ENCODE data around the gene ZC3H12A. TPM values are rescaled to one million over a fixed set of nuclear protein-coding genes. Genes with fewer than 3 reads are reported as not detected.

Gene ZC3H12A
- total and polyA plus RNA-seq, 10 of the 15 experiments (the other 5 are each of a cell fraction or from before 2014, with no cell fraction given), result 0.35 to 30.2 (median 13.8) TPM

DNA sequence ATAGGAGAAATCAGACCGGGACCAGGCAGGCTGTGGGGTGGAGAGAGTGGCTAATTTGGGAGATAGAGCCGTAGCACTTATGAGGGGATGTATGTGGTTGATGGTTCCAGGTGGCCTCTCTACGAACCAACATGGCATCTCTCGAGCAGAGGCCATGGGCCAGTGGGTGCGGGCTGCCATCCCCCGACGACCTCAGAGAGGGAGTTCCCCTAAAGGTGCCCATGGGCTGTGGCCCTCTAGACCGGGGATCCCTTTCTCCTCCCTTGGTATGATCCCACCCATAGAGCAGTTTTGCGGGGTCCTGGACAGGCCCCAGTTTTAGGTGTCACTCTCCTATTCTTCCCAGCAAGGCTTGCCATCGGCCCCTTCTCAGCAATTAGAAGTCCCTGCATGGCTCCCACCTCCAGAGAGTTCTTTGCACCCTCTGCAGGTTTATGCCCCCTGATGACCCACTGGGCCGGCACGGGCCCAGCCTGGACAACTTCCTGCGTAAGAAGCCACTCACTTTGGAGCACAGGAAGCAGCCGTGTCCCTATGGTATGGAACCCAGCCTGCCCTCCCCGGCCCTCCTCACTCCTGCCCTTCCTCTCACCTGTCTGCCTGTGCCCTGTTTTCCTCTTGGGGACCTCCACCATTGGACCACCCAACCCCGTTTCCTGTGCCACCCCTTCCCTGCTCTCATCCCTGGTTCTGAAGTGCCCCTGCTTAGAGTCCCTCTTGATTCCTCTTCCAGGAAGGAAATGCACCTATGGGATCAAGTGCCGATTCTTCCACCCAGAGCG, 7.8 kb downstream of the ZC3H12A start:
- ChIA-PET CTCF (interaction anchor here (1.0 to 8.1 kb wide), 2 partner anchors 21 to 25 kb away, joined by 4 to 289 read pairs; no protein-coding TSS in a partner anchor), SMC1A (ENCODE audit: uncharacterized antibody, unreplicated experiment) (no interaction called here), RAD21 (ENCODE audit: unreplicated experiment) (interaction anchor here (1.8 kb wide), 1 partner anchor 23 kb away, joined by 6 read pairs; no protein-coding TSS in a partner anchor), POLR2A (no interaction called here)
- WGBS (ENCODE audit: insufficient coverage, insufficient replicate concordance, low lambda C conversion rate, missing lambda C conversion rate), result 67% methylated on average over 18 of the region's 18 CpGs
- H3K4me1 ChIP-seq (ENCODE audit: control insufficient read depth, insufficient read depth, low read length), result peaks cover 30% of the 10 kb centered on the region
- in situ Hi-C loops (cut with MboI), result no loop called here
- TF ChIP-seq POLR2A (IDR thresholded peaks at IDR 0.05; ENCODE audit: low read depth, low read length), result peak; percentile 64
- TF ChIP-seq POLR2AphosphoS5 (IDR thresholded peaks at IDR 0.05; ENCODE audit: low read length), result 0 out of 2 replicates have a peak, but pooled peaks have one; percentile 28
- TF ChIP-seq, protein P1, sequence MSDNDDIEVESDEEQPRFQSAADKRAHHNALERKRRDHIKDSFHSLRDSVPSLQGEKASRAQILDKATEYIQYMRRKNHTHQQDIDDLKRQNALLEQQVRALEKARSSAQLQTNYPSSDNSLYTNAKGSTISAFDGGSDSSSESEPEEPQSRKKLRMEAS (IDR thresholded peaks at IDR 0.05; ENCODE audit: low read depth, low read length), result no peak
- H3K27me3 ChIP-seq (replicated peaks in 1 of 2; ENCODE audit: control insufficient read depth in 2 of 2, insufficient read depth in 2 of 2, low read length in 1 of 2), result no peaks in the 10 kb centered on the region
- no peaks in the 10 kb centered on the region for H3K9me3 ChIP-seq (replicated peaks; ENCODE audit: control insufficient read depth, insufficient read depth, low read length)
- H3K4me3 ChIP-seq, result no peak overlapping the region
- H3K4me2 ChIP-seq (ENCODE audit: control insufficient read depth, insufficient read depth), result peak overlapping the region; percentile 41
- H3K36me3 ChIP-seq (ENCODE audit: control insufficient read depth in 2 of 2, insufficient read depth in 2 of 2, low read length in 1 of 2), result peaks cover 39 to 40% of the 10 kb centered on the region in 2 experiments
- H3K27ac ChIP-seq (ENCODE audit: control insufficient read depth, insufficient read depth), result no peak overlapping the region
- intact Hi-C loops (cut with micrococcal nuclease; ENCODE audit: unreplicated experiment), result no loop called here
- ATAC-seq (no peak), DNase-seq (ENCODE audit: low read depth, low spot score) (no peak), FAIRE-seq (no peak)
- H3K79me2 ChIP-seq (ENCODE audit: control insufficient read depth, insufficient read depth, low read length), result peaks cover 48% of the 10 kb centered on the region
- H3K9ac ChIP-seq (ENCODE audit: control insufficient read depth, insufficient read depth, low read length), result no peak overlapping the region
- peaks cover 3% of the 10 kb centered on the region; the same call in 1 of the 2 replicates for H4K20me1 ChIP-seq (ENCODE audit: control insufficient read depth, insufficient read depth)
- no peak overlapping the region for H2AFZ ChIP-seq (ENCODE audit: control insufficient read depth, low read depth, low read length)
- no TSS peak for BruUV-seq (replicated peaks)

GRCh38 chr1:37482796-37483744, 8.7 kb downstream of the ZC3H12A start:
- no peak overlapping the region for H3K27ac ChIP-seq (ENCODE audit: control insufficient read depth, insufficient read depth)
- ChIA-PET SMC1A (ENCODE audit: uncharacterized antibody, unreplicated experiment) (no interaction called here), POLR2A (no interaction called here), RAD21 (ENCODE audit: unreplicated experiment) (interaction anchor here (1.8 kb wide), 1 partner anchor 24 kb away, joined by 6 read pairs; no protein-coding TSS in a partner anchor), CTCF (interaction anchor here (1.0 to 8.1 kb wide), 2 partner anchors 20 to 26 kb away, joined by 4 to 289 read pairs; no protein-coding TSS in a partner anchor)
- no TSS peak for BruUV-seq (replicated peaks)
- ATAC-seq (no peak), FAIRE-seq (no peak), DNase-seq (ENCODE audit: low read depth, low spot score) (no peak)
- no peak overlapping the region for H3K4me3 ChIP-seq
- peaks cover 38 to 39% of the 10 kb centered on the region in 2 experiments for H3K36me3 ChIP-seq (ENCODE audit: control insufficient read depth in 2 of 2, insufficient read depth in 2 of 2, low read length in 1 of 2)
- peaks cover 3% of the 10 kb centered on the region; the same call in 1 of the 2 replicates for H4K20me1 ChIP-seq (ENCODE audit: control insufficient read depth, insufficient read depth)
- in situ Hi-C loops (cut with MboI), result no loop called here
- H3K9ac ChIP-seq (ENCODE audit: control insufficient read depth, insufficient read depth, low read length), result no peak overlapping the region
- no peak overlapping the region for H3K4me2 ChIP-seq (ENCODE audit: control insufficient read depth, insufficient read depth)
- H3K79me2 ChIP-seq (ENCODE audit: control insufficient read depth, insufficient read depth, low read length), result peaks cover 40% of the 10 kb centered on the region
- no peak overlapping the region for H2AFZ ChIP-seq (ENCODE audit: control insufficient read depth, low read depth, low read length)
- H3K9me3 ChIP-seq (replicated peaks; ENCODE audit: control insufficient read depth, insufficient read depth, low read length), result no peaks in the 10 kb centered on the region
- 86% methylated on average over 29 of the region's 29 CpGs for WGBS (ENCODE audit: insufficient coverage, insufficient replicate concordance, low lambda C conversion rate, missing lambda C conversion rate)
- TF ChIP-seq STAT1 (conservative IDR thresholded peaks at IDR 0.05) (no peak), POLR2A (IDR thresholded peaks at IDR 0.05; ENCODE audit: low read depth, low read length) (peak; percentile 37; the same call in 1 of the 2 replicates), POLR2AphosphoS2 (IDR thresholded peaks at IDR 0.05; ENCODE audit: low read depth, low read length) (peak; percentile 24; the same call in 1 of the 2 replicates), POLR2AphosphoS5 (IDR thresholded peaks at IDR 0.05; ENCODE audit: low read length) (peak; percentile 35)
- H3K4me1 ChIP-seq (ENCODE audit: control insufficient read depth, insufficient read depth, low read length), result peaks cover 29% of the 10 kb centered on the region
- intact Hi-C loops (cut with micrococcal nuclease; ENCODE audit: unreplicated experiment), result no loop called here
- H3K27me3 ChIP-seq (replicated peaks in 1 of 2; ENCODE audit: control insufficient read depth in 2 of 2, insufficient read depth in 2 of 2, low read length in 1 of 2), result no peaks in the 10 kb centered on the region

Measured in GM12878 (cell line).